ENCODE data around the gene GRHL1. TPM values are rescaled to one million over a fixed set of nuclear protein-coding genes. Genes with fewer than 3 reads are reported as not detected.

Gene GRHL1
- total and polyA plus RNA-seq, 2 of the 4 experiments (the other 2 are of a cell fraction) = 0.18 to 0.21 TPM

- TF ChIP-seq ELK1 (IDR thresholded peaks at IDR 0.05; ENCODE audit: borderline replicate concordance, low read depth, low read length) (no peak), CHD1 (IDR thresholded peaks at IDR 0.05; ENCODE audit: low read depth, low read length) (no peak), RCOR1 (IDR thresholded peaks at IDR 0.05; ENCODE audit: insufficient replicate concordance, low read length) (no peak)
Measured at GRCh38 chr2:10016802-10017258, 65.3 kb downstream of the GRHL1 start (continued).

- Histone ChIP-seq H3K4me2 (ENCODE audit: low read depth, low read length) (no peak overlapping the region), H2BK20ac (ENCODE audit: low read depth, low read length) (no peak overlapping the region), H2BK5ac (ENCODE audit: low read depth, low read length, poor library complexity, severe bottlenecking) (no peak overlapping the region), H3K36me3 (ENCODE audit: control insufficient read depth, insufficient read depth, low read length) (no peaks in the 10 kb centered on the region), H3K27ac (ENCODE audit: insufficient read depth, low read length) (no peak overlapping the region), H3K9ac (ENCODE audit: low read depth, low read length) (no peak overlapping the region), H3K23ac (ENCODE audit: low read depth, low read length) (no peak overlapping the region), H3K9me1 (ENCODE audit: insufficient read depth, low read length) (0 out of 2 replicates have a peak, but pooled peaks cover 6% of the 10 kb centered on the region), H3K9me3 (ENCODE audit: control insufficient read depth, insufficient read depth, low read length) (peaks cover 5% of the 10 kb centered on the region), H2BK120ac (ENCODE audit: low read depth, low read length) (no peak overlapping the region), H3K4me1 (ENCODE audit: control insufficient read depth, insufficient read depth, low read length) (peaks cover 2% of the 10 kb centered on the region; the same call in 1 of the 2 replicates), H4K20me1 (ENCODE audit: insufficient read depth, low read length) (no peaks in the 10 kb centered on the region), H4K5ac (ENCODE audit: low read depth, low read length) (no peak overlapping the region), H2AFZ (replicated peaks; ENCODE audit: low read length, poor library complexity) (no peak overlapping the region), H4K8ac (ENCODE audit: low read depth in 2 of 2, low read length in 2 of 2) (no peak overlapping the region), H2AK5ac (ENCODE audit: low read depth, low read length) (no peak overlapping the region), H2AK9ac (replicated peaks; ENCODE audit: low read depth, low read length, poor library complexity) (no peak overlapping the region), H4K91ac (ENCODE audit: insufficient read depth, low read depth, low read length) (no peak overlapping the region), H3K79me1 (ENCODE audit: low read depth in 1 of 2, low read length in 2 of 2) (no peaks in the 10 kb centered on the region), H3K27me3 (ENCODE audit: control insufficient read depth, insufficient read depth, low read length) (peaks cover 7% of the 10 kb centered on the region; the same call in 1 of the 2 replicates), H3K4ac (ENCODE audit: low read depth, low read length) (no peak overlapping the region), H3K56ac (ENCODE audit: extremely low read depth, insufficient read depth, low read length) (no peak overlapping the region), H3K4me3 (ENCODE audit: insufficient read depth, low read depth, low read length) (no peak overlapping the region), H3K18ac (ENCODE audit: low read depth, low read length) (no peak overlapping the region), H3K14ac (replicated peaks; ENCODE audit: low read depth, low read length) (no peak overlapping the region), H2BK15ac (ENCODE audit: low read depth, low read length) (no peak overlapping the region)
- 100% methylated on average over 2 of the region's 5 CpGs; no CpG with 5 or more reads in 1 of the 2 experiments for WGBS, 2 experiments (ENCODE audit: extremely low coverage in 2 of 2, insufficient read length in 1 of 2)
- CTCF ChIA-PET = interaction anchor here (0.6 kb wide), 1 partner anchor 55 kb away, joined by 3 read pairs; no protein-coding TSS in a partner anchor
- ATAC-seq (ENCODE audit: low read depth) (no peak), DNase-seq (no peak)
- dilution Hi-C loops (cut with HindIII; ENCODE audit: low sequenced_read_pairs, unreplicated experiment) = no loop called here
- in situ Hi-C loops (cut with MboI; ENCODE audit: low sequenced_read_pairs) = no loop called here
- BruUV-seq (replicated peaks) = no TSS peak
- TF ChIP-seq NFE2L2 (IDR thresholded peaks at IDR 0.05; ENCODE audit: low read depth, low read length) (no peak), FOS (IDR thresholded peaks at IDR 0.05; ENCODE audit: low read depth, low read length) (no peak), ELK1 (IDR thresholded peaks at IDR 0.05; ENCODE audit: borderline replicate concordance, low read depth, low read length) (no peak), SMC3 (IDR thresholded peaks at IDR 0.05; ENCODE audit: low read depth, low read length) (no peak)
- intact Hi-C loops (cut with micrococcal nuclease) = no loop called here
- POLR2A ChIA-PET (ENCODE audit: unreplicated experiment) = no interaction called here
Measured at GRCh38 chr2:10017313-10017941, 65.9 kb downstream of the GRHL1 start.

Measured in IMR-90 (cell line).